GM19193 (cell line): ENCODE data around the gene DUOX2.

ENCODE experiments used
- POLR2A ChIP-seq: IDR thresholded peaks from 4 replicates; pipeline ENCODE4 v1.6.1; 2011; ENCODE audit not compliant: insufficient read depth, insufficient read length; ENCODE audit errors: extremely low read depth

Gene DUOX2

DNA sequence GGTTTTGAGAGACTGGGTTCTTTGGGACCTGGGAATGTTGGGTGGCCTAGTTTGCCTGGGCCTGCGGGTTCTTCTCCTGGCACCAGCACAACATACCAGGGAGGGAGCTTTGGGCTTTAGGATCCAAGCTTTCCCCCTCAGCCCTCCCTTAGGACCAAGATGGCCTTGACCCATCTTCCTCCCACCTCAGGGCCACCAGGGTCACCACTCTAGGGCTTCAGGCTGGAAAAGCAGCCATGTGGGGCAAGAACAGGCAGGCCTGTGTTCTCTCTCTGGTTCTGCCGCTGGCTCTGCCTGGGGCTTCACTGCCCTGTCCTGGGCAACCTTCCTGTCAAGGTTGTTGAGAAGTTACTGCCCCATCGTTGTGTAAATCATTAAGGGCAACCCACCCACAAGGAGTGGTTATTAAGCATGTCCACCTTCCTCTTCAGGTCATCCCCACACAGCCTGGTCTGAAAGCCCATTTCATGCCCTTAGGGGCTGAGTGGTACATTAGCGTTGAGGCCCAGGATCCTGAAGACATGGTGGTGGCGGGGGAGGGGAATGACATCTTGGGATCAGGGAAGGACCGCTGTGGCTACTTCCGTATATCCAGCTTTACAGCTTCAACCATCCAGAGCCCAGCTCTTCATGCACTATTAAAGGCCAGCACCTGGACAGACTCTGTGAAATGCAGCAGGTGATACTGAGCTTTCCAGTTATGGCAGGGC lies 16.5 kb upstream of the DUOX2 start:
- TF ChIP-seq POLR2A = no peak

- TF ChIP-seq POLR2A = no peak
Measured at GRCh38 chr15:45129651-45130129, 15.7 kb upstream of the DUOX2 start, which contains the start of the genes DUOX1 and DUOXA1. DUOX1 (plus strand) TSS chr15:45129994; CDS start chr15:45131967, 1,973 bp downstream. DUOXA1 (minus strand) TSS chr15:45129879; CDS start chr15:45123014, 6,865 bp downstream.

DNA sequence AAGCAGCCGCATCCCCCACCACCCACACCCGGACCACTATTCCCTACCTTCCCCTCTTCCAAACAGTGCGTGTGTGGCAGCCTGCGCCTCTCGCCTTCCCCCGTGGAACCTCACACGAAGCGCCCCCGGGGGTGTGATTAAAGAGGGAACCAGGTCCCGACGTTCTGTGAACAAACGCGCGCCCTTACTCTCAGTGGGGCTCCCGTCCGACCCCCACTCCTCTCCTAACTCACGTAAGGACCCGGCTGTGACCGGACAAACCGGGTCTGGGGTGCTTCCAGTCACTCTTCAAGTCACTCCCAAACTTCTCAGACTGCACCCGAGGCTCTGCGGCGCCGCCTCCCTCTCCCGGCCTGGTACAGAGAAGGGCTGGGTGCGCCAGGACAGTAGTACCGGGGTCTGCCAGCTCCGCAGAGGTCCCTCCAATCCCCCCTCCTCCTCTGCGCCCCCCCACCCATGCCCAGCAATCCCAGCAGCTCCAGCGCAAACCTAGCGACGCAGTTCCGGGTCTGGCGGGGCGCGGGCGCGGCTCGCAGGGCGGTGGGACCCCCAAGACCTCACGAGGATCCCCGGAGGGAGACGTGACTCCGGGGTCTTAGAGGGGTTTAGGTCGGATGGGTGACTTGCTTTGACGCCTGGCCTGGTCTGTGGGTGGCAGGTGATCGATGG lies 15.1 kb upstream of the DUOX2 start:
- TF ChIP-seq POLR2A = no peak

DNA sequence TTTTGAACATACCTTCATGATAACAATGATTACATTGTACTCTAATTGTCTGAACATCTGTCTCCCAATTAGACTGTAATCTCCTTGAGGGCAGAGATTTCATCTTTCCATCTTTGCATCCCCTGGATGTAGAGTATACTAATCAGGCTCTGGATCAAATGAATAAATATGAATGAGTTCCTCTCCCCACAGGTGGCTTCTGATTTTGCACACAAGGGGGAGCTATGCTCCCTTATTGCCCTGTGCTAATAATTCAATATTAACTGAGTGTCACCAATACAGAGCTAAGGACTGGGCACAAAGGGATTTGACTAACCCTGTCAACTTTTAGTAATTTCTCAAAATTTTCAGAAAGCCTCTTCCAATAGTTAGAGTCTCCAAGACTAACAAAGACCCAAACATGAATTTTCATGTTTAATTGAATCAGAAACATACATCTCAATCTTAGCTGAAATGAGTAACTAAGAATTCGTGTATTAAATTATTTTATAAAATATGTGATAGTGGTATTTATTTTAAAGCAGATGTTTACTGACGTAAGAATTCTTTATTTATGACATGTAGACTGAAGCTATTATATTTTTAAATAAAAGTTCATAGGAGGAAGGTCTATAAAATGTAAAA lies 12.7 kb upstream of the DUOX2 start:
- no peak for TF ChIP-seq POLR2A

DNA sequence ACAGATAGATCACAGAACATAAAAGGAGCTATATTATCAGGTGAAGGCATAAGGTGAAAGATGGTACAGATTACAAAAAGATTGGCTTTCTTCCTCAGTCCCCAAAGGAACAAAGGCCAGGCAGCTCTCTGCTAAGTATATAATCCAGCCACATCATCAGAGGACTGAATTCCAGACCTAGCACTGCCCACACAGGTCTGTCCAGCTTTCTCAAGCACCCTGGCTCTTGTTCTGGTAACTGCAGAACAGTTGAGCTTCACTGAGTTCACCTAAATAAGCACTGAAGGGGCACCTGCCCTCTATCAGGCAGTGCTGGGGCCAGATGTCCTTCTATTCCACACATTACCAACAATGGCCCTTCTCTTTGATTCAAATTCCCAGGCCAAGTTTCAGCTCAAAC lies 9.4 kb upstream of the DUOX2 start:
- TF ChIP-seq POLR2A = no peak

GRCh38 chr15:45122719-45123118 lies 8.7 kb upstream of the DUOX2 start:
- TF ChIP-seq POLR2A = no peak

DNA sequence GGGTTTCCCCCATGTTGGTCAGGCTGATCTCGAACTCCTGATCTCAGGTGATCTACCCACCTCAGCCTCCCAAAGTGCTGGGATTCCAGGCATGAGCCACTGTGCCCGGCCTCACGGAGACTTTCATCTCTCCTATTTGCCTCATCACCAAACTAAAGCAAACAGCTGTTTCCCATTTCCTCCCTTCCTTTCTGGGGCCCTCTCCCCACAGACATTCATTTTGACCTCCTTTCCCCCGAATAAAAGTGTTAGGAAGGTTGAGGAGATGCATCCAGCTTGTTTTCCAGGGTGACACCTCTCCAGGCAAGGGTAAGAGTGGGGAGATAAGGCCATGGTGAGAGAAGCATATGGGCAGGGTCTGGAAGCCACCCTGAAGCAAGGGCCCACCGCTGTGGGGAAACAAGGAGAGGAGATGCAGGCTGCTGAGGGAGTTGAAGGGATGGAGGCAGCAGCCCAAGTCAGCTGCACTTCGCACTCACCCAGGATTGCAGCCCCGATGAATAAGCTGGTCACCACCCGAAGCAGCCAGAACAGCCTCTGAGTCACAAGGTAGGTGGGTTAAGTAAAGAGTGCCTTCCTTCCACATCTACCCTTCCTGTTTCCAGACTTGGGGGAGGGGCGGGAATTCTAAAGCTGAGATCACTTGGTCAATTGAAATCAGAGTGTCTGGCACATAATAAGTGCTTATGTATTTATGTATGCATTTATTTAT lies 7.9 kb upstream of the DUOX2 start:
- no peak for TF ChIP-seq POLR2A

GRCh38 chr15:45121020-45121419 lies 7.0 kb upstream of the DUOX2 start:
- no peak for TF ChIP-seq POLR2A

DNA sequence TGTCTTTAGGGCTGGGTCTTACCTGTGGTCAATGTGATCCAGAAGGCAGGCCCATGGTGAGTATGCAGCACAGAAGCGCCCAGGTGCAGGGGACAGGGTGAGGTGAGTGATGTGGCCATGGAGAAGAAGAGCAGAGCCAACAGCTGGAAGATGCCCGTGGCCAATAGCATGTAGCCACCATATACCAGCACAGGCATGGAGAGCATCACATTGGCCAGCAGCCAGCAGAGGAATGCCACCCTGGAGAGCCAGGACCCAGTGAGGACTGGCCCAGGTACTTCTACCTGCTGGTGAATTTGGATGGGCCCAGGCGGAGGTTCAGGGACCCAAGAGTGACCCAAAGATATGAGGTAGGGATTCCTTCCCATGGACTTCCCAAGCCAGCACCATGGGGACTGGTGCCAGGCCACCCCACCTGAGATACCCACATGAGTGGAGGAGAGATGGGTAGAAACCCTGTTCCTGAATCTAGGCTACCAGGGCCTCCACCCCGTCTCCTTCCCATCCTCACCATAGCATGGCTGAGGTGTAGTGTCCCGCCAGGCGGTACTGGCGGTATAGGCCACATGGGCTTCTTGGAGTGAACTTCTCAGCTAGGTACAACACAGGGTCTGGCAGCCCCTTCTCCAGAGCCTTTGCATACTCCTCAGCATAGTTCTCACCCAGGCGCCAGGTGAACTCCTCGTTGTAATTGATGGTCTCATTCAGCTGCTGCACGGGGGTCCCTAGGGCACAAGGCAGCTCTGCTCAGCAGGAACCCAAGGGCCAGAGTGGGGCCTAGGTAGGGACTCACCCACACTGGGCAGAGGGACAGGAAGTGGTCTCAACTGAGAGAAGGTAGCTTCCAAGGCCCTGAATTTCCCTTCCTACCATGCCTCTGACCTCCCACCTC lies 6.4 kb upstream of the DUOX2 start:
- TF ChIP-seq POLR2A = no peak

DNA sequence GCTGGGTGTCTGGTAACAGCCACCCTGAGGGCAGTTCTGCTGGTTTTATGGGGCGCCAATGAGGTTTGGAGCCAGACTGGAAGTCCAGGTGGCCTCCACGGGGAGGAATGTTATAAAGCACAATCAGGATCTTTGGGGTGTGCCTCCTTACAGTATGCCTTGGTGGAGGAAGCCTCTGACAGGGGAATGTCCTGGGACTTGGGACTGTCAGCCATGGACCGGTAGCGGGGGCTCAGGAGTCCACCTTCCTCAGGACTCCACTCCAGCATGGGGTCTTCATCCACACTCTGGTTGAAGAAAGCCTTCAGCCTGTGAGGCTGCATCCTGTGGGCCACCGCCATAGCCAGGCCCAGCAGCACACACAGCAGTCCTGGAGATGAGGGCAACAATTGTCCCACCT lies 5.0 kb upstream of the DUOX2 start:
- TF ChIP-seq POLR2A = no peak

GRCh38 chr15:45118131-45118588 lies 4.2 kb upstream of the DUOX2 start:
- TF ChIP-seq POLR2A = no peak

DNA sequence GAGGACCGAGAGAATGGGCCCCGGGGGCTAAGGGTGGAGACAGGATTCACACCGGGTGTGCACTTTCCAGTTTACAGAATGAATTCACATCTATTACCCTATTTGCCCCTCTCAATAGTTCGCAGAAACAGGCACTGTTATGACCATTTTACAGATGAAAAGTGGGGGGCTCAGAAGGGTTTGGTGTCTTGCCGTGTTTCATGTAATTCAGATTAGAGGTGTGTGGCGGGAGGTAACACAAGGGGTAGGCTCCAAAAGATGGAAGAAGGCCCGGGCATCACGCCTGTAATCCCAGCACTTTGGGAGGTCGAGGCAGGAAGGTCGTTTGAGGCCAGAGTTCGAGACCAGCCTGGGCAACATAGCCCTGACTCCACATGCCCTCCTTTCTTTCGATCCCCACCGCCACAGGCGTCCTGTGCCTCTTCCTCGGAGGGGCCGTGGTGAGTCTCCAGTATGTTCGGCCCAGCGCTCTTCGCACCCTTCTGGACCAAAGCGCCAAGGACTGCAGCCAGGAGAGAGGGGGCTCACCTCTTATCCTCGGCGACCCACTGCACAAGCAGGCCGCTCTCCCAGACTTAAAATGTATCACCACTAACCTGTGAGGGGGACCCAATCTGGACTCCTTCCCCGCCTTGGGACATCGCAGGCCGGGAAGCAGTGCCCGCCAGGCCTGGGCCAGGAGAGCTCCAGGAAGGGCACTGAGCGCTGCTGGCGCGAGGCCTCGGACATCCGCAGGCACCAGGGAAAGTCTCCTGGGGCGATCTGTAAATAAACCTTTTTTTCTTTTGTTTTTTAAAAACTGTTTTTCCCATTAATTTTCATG lies 3.5 kb upstream of the DUOX2 start:
- no peak for TF ChIP-seq POLR2A

- no peak for TF ChIP-seq POLR2A
Measured at GRCh38 chr15:45116482-45117307, 2.7 kb upstream of the DUOX2 start.

GRCh38 chr15:45116006-45116481 lies 2.1 kb upstream of the DUOX2 start:
- TF ChIP-seq POLR2A = no peak
